CD4-positive, CD25-positive, alpha-beta regulatory T cell (primary cell): ENCODE data around the gene AP3M1. TPM values are rescaled to one million over a fixed set of nuclear protein-coding genes. Genes with fewer than 3 reads are reported as not detected.
A peak's percentile ranks its signal among the peaks of the same experiment; 100 is the strongest.

Experiments
- ATAC-seq, 2 donors: fragments of 150-1000 bp; cut with Tn5 transposase; one replicate each; pipeline ENCODE4 v1.10.0; 2021; ENCODE audit warnings: low read depth in 2 of 2, moderate number of reproducible peaks in 2 of 2, moderate library complexity in 1 of 2
- DNase-seq, 3 donors: peaks; one replicate each; pipeline versions ENCODE4 v3.0.0 to v3.0.0-alpha.2; 2012 to 2022; ENCODE audit warnings: mixed read lengths in 1 of 3
- H3K27ac ChIP-seq: one replicate; pipeline ENCODE4 v1.7.0; 2013; ENCODE audit warnings: mild to moderate bottlenecking, low read length; ENCODE audit not compliant: insufficient read depth, poor library complexity, severe bottlenecking
- H3K27me3 ChIP-seq: one replicate; pipeline ENCODE4 v1.7.0; 2013; ENCODE audit warnings: low read length; ENCODE audit not compliant: control insufficient read depth, insufficient read depth
- H3K36me3 ChIP-seq: one replicate; pipeline ENCODE4 v1.7.0; 2013; ENCODE audit warnings: mild to moderate bottlenecking, low read length, moderate library complexity; ENCODE audit not compliant: control insufficient read depth, insufficient read depth
- H3K4me1 ChIP-seq: 2 replicates; pipeline ENCODE4 v1.7.0; 2013; ENCODE audit warnings: mild to moderate bottlenecking, low read length; ENCODE audit not compliant: insufficient read depth, control insufficient read depth, poor library complexity, severe bottlenecking
- H3K4me3 ChIP-seq: one replicate; pipeline ENCODE4 v1.7.0; 2013; ENCODE audit warnings: low read depth, mild to moderate bottlenecking, low read length, moderate library complexity
- H3K9me3 ChIP-seq, 2 experiments: 1 replicate in 1 of 2; 2 replicates in 1 of 2; pipeline ENCODE4 v1.7.0; 2013; ENCODE audit warnings: low read length in 2 of 2, mild to moderate bottlenecking in 1 of 2, moderate library complexity in 1 of 2; ENCODE audit not compliant: control insufficient read depth in 2 of 2
- H3K27ac Mint-ChIP-seq, 3 donors: one replicate each; pipeline ENCODE4 v1.8.0; 2020 to 2022; ENCODE audit warnings: mild to moderate bottlenecking in 3 of 3, mixed read lengths in 3 of 3, moderate library complexity in 2 of 3
- H3K27me3 Mint-ChIP-seq: one replicate; pipeline ENCODE4 v1.8.0; 2022; ENCODE audit warnings: mild to moderate bottlenecking, mixed read lengths
- H3K36me3 Mint-ChIP-seq: one replicate; pipeline ENCODE4 v1.8.0; 2020; ENCODE audit warnings: mixed read lengths
- H3K4me1 Mint-ChIP-seq, 4 donors: one replicate each; pipeline ENCODE4 v1.8.0; 2020 to 2022; ENCODE audit warnings: mixed read lengths in 4 of 4, mild to moderate bottlenecking in 1 of 4
- H3K4me3 Mint-ChIP-seq, 4 donors: one replicate each; pipeline ENCODE4 v1.8.0; 2020 to 2022; ENCODE audit warnings: mild to moderate bottlenecking in 4 of 4, mixed read lengths in 4 of 4, moderate library complexity in 3 of 4
- H3K9me3 Mint-ChIP-seq, 7 donors: one replicate each; pipeline ENCODE4 v1.8.0; 2020 to 2022; ENCODE audit warnings: mixed read lengths in 7 of 7, mild to moderate bottlenecking in 3 of 7, moderate library complexity in 2 of 7
- polyA plus RNA-seq, 4 donors: library from polyadenylated mRNA; unstranded; fragments of 300-500 nt; fragmentation: Illumina TruSeq; gene quantifications; one replicate each; pipeline ENCODE4 v1.2.3, GENCODE V29; 2021
- total RNA-seq: library from RNA; stranded (reverse); gene quantifications from one replicate; pipeline ENCODE4 v1.2.3, GENCODE V29; 2022

The AP3M1 gene
- total and polyA plus RNA-seq, 5 donors from 2014 or later = 23.7 to 39.3 (median 28.2) TPM

- Mint-ChIP-seq H3K4me1 (peaks cover 24 to 38% (median 33%) of the 10 kb centered on the region in 4 donors), H3K36me3 (no peaks in the 10 kb centered on the region), H3K27ac (peak overlapping the region; percentile 91 to 98 (median 98)), H3K9me3 (no peaks in the 10 kb centered on the region), H3K27me3 (no peaks in the 10 kb centered on the region), H3K4me3 (peak overlapping the region; percentile 90 to 99 (median 94))
- H3K36me3 ChIP-seq = no peaks in the 10 kb centered on the region
- H3K27ac ChIP-seq = peak overlapping the region; percentile 90
- DNase-seq = no peak
- H3K27me3 ChIP-seq = no peaks in the 10 kb centered on the region
- peaks cover 30% of the 10 kb centered on the region for H3K4me1 ChIP-seq
- no peaks in the 10 kb centered on the region for H3K9me3 ChIP-seq
- H3K4me3 ChIP-seq = peak overlapping the region; percentile 93
- ATAC-seq = no peak
Measured at GRCh38 chr10:74175510-74176379, 25.1 kb upstream of the AP3M1 start.

- H3K4me3 ChIP-seq = no peak overlapping the region
- H3K4me1 ChIP-seq = peaks cover 25% of the 10 kb centered on the region
- no peak overlapping the region for H3K27ac ChIP-seq
- Mint-ChIP-seq H3K4me1 (peaks cover 19 to 31% (median 27%) of the 10 kb centered on the region in 4 donors), H3K27me3 (no peaks in the 10 kb centered on the region), H3K4me3 (no peak overlapping the region), H3K36me3 (no peaks in the 10 kb centered on the region), H3K9me3 (no peaks in the 10 kb centered on the region), H3K27ac (peak overlapping the region in 1 of 3 donors; percentile 86)
- DNase-seq = no peak
- ATAC-seq = no peak
- H3K36me3 ChIP-seq = no peaks in the 10 kb centered on the region
- no peaks in the 10 kb centered on the region for H3K27me3 ChIP-seq
- H3K9me3 ChIP-seq = no peaks in the 10 kb centered on the region
Measured at GRCh38 chr10:74174521-74174920, 23.9 kb upstream of the AP3M1 start.

- H3K27me3 Mint-ChIP-seq = no peaks in the 10 kb centered on the region
- ATAC-seq (no peak), DNase-seq (no peak)
- Histone ChIP-seq H3K36me3 (no peaks in the 10 kb centered on the region), H3K9me3 (no peaks in the 10 kb centered on the region), H3K4me3 (no peak overlapping the region), H3K27me3 (no peaks in the 10 kb centered on the region), H3K27ac (no peak overlapping the region), H3K4me1 (peaks cover 7% of the 10 kb centered on the region)
- H3K27ac Mint-ChIP-seq = peak overlapping the region in 2 of 3 donors; percentile 33 to 86
- peak overlapping the region in 2 of 4 donors; percentile 28 to 72 for H3K4me3 Mint-ChIP-seq
- H3K36me3 Mint-ChIP-seq = no peaks in the 10 kb centered on the region
- H3K9me3 Mint-ChIP-seq = no peaks in the 10 kb centered on the region
- H3K4me1 Mint-ChIP-seq = peaks cover 3 to 13% (median 8%) of the 10 kb centered on the region in 4 donors
Measured at GRCh38 chr10:74171625-74172024, 21.0 kb upstream of the AP3M1 start.

GRCh38 chr10:74167443-74167842, 16.8 kb upstream of the AP3M1 start:
- no peak overlapping the region for H3K27ac ChIP-seq

GRCh38 chr10:74165530-74165901, 14.9 kb upstream of the AP3M1 start:
- ATAC-seq (no peak), DNase-seq (no peak)
- H3K27ac ChIP-seq = no peak overlapping the region
- H3K4me3 Mint-ChIP-seq = no peak overlapping the region
- no peaks in the 10 kb centered on the region for H3K27me3 Mint-ChIP-seq
- H3K4me1 ChIP-seq = no peaks in the 10 kb centered on the region
- H3K4me1 Mint-ChIP-seq = peaks cover 8 to 26% (median 13%) of the 10 kb centered on the region in 4 donors
- H3K27ac Mint-ChIP-seq = no peak overlapping the region
- no peak overlapping the region for H3K4me3 ChIP-seq
- no peaks in the 10 kb centered on the region for H3K9me3 Mint-ChIP-seq
- H3K9me3 ChIP-seq = no peaks in the 10 kb centered on the region
- H3K36me3 Mint-ChIP-seq = peaks cover 7% of the 10 kb centered on the region
- no peaks in the 10 kb centered on the region for H3K36me3 ChIP-seq
- no peaks in the 10 kb centered on the region for H3K27me3 ChIP-seq

More at GRCh38 chr10:74167443-74167842, 16.8 kb upstream of the AP3M1 start:
- H3K27me3 Mint-ChIP-seq = no peaks in the 10 kb centered on the region
- DNase-seq = no peak
- no peak for ATAC-seq
- Histone ChIP-seq H3K9me3 (no peaks in the 10 kb centered on the region), H3K4me1 (no peaks in the 10 kb centered on the region), H3K4me3 (no peak overlapping the region), H3K27me3 (no peaks in the 10 kb centered on the region), H3K36me3 (no peaks in the 10 kb centered on the region)
- H3K4me1 Mint-ChIP-seq = peaks cover 7 to 22% (median 14%) of the 10 kb centered on the region in 4 donors
- H3K4me3 Mint-ChIP-seq = no peak overlapping the region
- peaks cover 3% of the 10 kb centered on the region for H3K36me3 Mint-ChIP-seq
- H3K9me3 Mint-ChIP-seq = no peaks in the 10 kb centered on the region
- no peak overlapping the region for H3K27ac Mint-ChIP-seq

- H3K4me3 Mint-ChIP-seq = no peak overlapping the region
- no peaks in the 10 kb centered on the region for H3K27me3 Mint-ChIP-seq
- Histone ChIP-seq H3K9me3 (no peaks in the 10 kb centered on the region), H3K27ac (no peak overlapping the region), H3K4me3 (no peak overlapping the region), H3K27me3 (no peaks in the 10 kb centered on the region), H3K36me3 (no peaks in the 10 kb centered on the region), H3K4me1 (no peaks in the 10 kb centered on the region)
- H3K36me3 Mint-ChIP-seq = peaks cover 7% of the 10 kb centered on the region
- no peak overlapping the region for H3K27ac Mint-ChIP-seq
- DNase-seq (no peak), ATAC-seq (no peak)
- H3K9me3 Mint-ChIP-seq = no peaks in the 10 kb centered on the region
- H3K4me1 Mint-ChIP-seq = peaks cover 8 to 27% (median 13%) of the 10 kb centered on the region in 4 donors
Measured at GRCh38 chr10:74164716-74165529, 14.3 kb upstream of the AP3M1 start.

GRCh38 chr10:74163319-74164068, 12.9 kb upstream of the AP3M1 start:
- DNase-seq (no peak), ATAC-seq (no peak)
- no peaks in the 10 kb centered on the region for H3K27me3 ChIP-seq
- Mint-ChIP-seq H3K27ac (no peak overlapping the region), H3K4me1 (peaks cover 8 to 28% (median 14%) of the 10 kb centered on the region in 4 donors), H3K9me3 (no peaks in the 10 kb centered on the region), H3K4me3 (peak overlapping the region in 1 of 4 donors; percentile 48), H3K36me3 (peaks cover 7% of the 10 kb centered on the region), H3K27me3 (no peaks in the 10 kb centered on the region)
- H3K36me3 ChIP-seq = no peaks in the 10 kb centered on the region
- no peak overlapping the region for H3K27ac ChIP-seq
- no peak overlapping the region for H3K4me3 ChIP-seq
- no peaks in the 10 kb centered on the region for H3K4me1 ChIP-seq
- no peaks in the 10 kb centered on the region for H3K9me3 ChIP-seq
